HCT116 (cell line): ENCODE measurements around the gene TBC1D12. TPM values are rescaled to one million over a fixed set of nuclear protein-coding genes. Genes with fewer than 3 reads are reported as not detected.

ENCODE experiments used
- ATAC-seq: fragments of 200-7000 bp; cut with Tn5 transposase; 2 replicates; pipeline ENCODE4 v1.9.1; 2020; ENCODE audit warnings: mild to moderate bottlenecking, moderate library complexity
- BruUV-seq: library from RNA; stranded (reverse); fragments of 400-500 nt; replicated peaks from 2 replicates; lab custom pipeline; 2021; lab: Mats Ljungman, UMichigan
- CTCF ChIA-PET: fragments of 300-600 bp; sonication (Branson Sonifier 250); formaldehyde crosslinking; loops from one replicate; lab custom pipeline; 2021; ENCODE audit warnings: antibody characterized with exemption; lab: Charles Lee
- POLR2A ChIA-PET: fragments of 300-600, 350-600 bp; sonication (Branson Sonifier 250); formaldehyde crosslinking; loops from one replicate; lab custom pipeline; 2021; ENCODE audit warnings: antibody characterized with exemption; lab: Charles Lee
- RAD21 ChIA-PET, 2 experiments: fragments of 300-600 bp; sonication (Branson Sonifier 250); formaldehyde crosslinking; loops; one replicate each; lab custom pipeline; 2023; ENCODE audit warnings: low total read pairs in 2 of 2; ENCODE audit not compliant: uncharacterized antibody in 2 of 2, unreplicated experiment in 2 of 2, low non-redundant PET in 1 of 2; lab: Charles Lee
- DNase-seq: peaks from one replicate; pipeline ENCODE4 v3.0.0-alpha.2; 2010; ENCODE audit warnings: low read depth, low spot score
- H2AFZ ChIP-seq: fragments of 200-600 bp; shearing (Covaris generic), sonication (generic); 2 replicates; pipeline ENCODE4 v1.6.1; 2017; ENCODE audit warnings: low read depth, mixed run types, mixed read lengths, antibody characterized with exemption, low read length; ENCODE audit not compliant: poor library complexity, severe bottlenecking
- H3K27ac ChIP-seq: 2 replicates; pipeline ENCODE4 v1.5.1; 2012; ENCODE audit warnings: low read depth, low read length
- H3K27me3 ChIP-seq: fragments of 200-600 bp; sonication (generic); 2 replicates; pipeline ENCODE4 v1.6.1; 2016; ENCODE audit warnings: mixed run types, low read length, mixed read lengths; ENCODE audit not compliant: insufficient read depth
- H3K36me3 ChIP-seq, 2 experiments: fragments of 200-500 bp in 1 of 2; fragments of 200-600 bp in 1 of 2; sonication (Bioruptor generic) in 1 of 2; sonication (generic) in 1 of 2; 2 replicates each; pipeline versions ENCODE4 v1.5.1 to v1.6.1; 2014 to 2016; ENCODE audit warnings: low read length in 2 of 2, inconsistent platforms in 1 of 2, mixed read lengths in 1 of 2, mixed run types in 1 of 2; ENCODE audit not compliant: insufficient read depth in 2 of 2, control insufficient read depth in 1 of 2
- H3K4me1 ChIP-seq, 2 experiments: fragments of 200-600 bp in 1 of 2; sonication (generic) in 1 of 2; 2 replicates each; pipeline versions ENCODE4 v1.5.1 to v1.6.1; 2012 to 2017; ENCODE audit warnings: low read length in 2 of 2, inconsistent platforms in 1 of 2, mild to moderate bottlenecking in 1 of 2, mixed read lengths in 1 of 2, mixed run types in 1 of 2, moderate library complexity in 1 of 2; ENCODE audit not compliant: insufficient read depth in 2 of 2, control insufficient read depth in 1 of 2
- H3K4me2 ChIP-seq: fragments of 200-600 bp; sonication (generic); 2 replicates; pipeline ENCODE4 v1.6.1; 2017; ENCODE audit warnings: mixed run types, low read length, mixed read lengths
- H3K4me3 ChIP-seq, 2 experiments: fragments of 200-600 bp in 1 of 2; sonication (generic) in 1 of 2; replicated peaks in 1 of 2; 2 replicates each; pipeline ENCODE4 v1.5.1; 2011 to 2016; ENCODE audit warnings: low read length in 2 of 2, control low read depth in 1 of 2, low read depth in 1 of 2, mild to moderate bottlenecking in 1 of 2, mixed read lengths in 1 of 2, mixed run types in 1 of 2
- H3K79me2 ChIP-seq: fragments of 200-600 bp; sonication (generic); 2 replicates; pipeline ENCODE4 v1.6.1; 2017; ENCODE audit warnings: mild to moderate bottlenecking, mixed run types, low read length, moderate library complexity, mixed read lengths; ENCODE audit not compliant: insufficient read depth
- H3K9ac ChIP-seq: fragments of 200-600 bp; sonication (generic); 2 replicates; pipeline ENCODE4 v1.6.1; 2016; ENCODE audit warnings: low read length, mixed read lengths
- H3K9me2 ChIP-seq: fragments of 200-600 bp; sonication (generic), shearing (Covaris generic); 2 replicates; pipeline ENCODE4 v1.6.1; 2017; ENCODE audit warnings: mixed run types, mild to moderate bottlenecking, moderate library complexity; ENCODE audit not compliant: insufficient read depth
- H3K9me3 ChIP-seq, 2 experiments: fragments of 200-500 bp in 1 of 2; fragments of 200-600 bp in 1 of 2; sonication (Bioruptor generic) in 1 of 2; sonication (generic) in 1 of 2; 2 replicates each; pipeline ENCODE4 v1.6.1; 2014 to 2017; ENCODE audit warnings: low read length in 2 of 2, mixed read lengths in 2 of 2, inconsistent platforms in 1 of 2, low read depth in 1 of 2, mild to moderate bottlenecking in 1 of 2, mixed run types in 1 of 2, moderate library complexity in 1 of 2; ENCODE audit not compliant: control insufficient read depth in 1 of 2, insufficient read depth in 1 of 2
- H4K20me1 ChIP-seq: fragments of 200-600 bp; sonication (generic), shearing (Covaris generic); 2 replicates; pipeline ENCODE4 v1.6.1; 2017; ENCODE audit warnings: mixed run types, mild to moderate bottlenecking, moderate library complexity; ENCODE audit not compliant: insufficient read depth
- ATF3 ChIP-seq: IDR thresholded peaks from 2 replicates; pipeline ENCODE4 v1.6.1; 2012
- CBX3 ChIP-seq: IDR thresholded peaks from 2 replicates; pipeline ENCODE4 v1.6.1; 2012; ENCODE audit warnings: low read depth
- CEBPB ChIP-seq: IDR thresholded peaks from 2 replicates; pipeline ENCODE4 v1.6.1; 2012; ENCODE audit warnings: low read depth
- EGR1 ChIP-seq: IDR thresholded peaks from 2 replicates; pipeline ENCODE4 v1.6.1; 2012; ENCODE audit warnings: low read depth
- EZH2phosphoT487 ChIP-seq: fragments of 200-600 bp; IDR thresholded peaks from 2 replicates; pipeline ENCODE4 v1.6.1; 2018; ENCODE audit warnings: antibody characterized with exemption, borderline replicate concordance
- FOSL1 ChIP-seq: IDR thresholded peaks from 2 replicates; pipeline ENCODE4 v1.6.1; 2012; ENCODE audit warnings: low read depth
- JUND ChIP-seq: IDR thresholded peaks from 2 replicates; pipeline ENCODE4 v1.6.1; 2012
- MAX ChIP-seq: IDR thresholded peaks from 2 replicates; pipeline ENCODE4 v1.6.1; 2012
- POLR2AphosphoS5 ChIP-seq: IDR thresholded peaks from 2 replicates; pipeline ENCODE4 v1.6.1; 2011; ENCODE audit warnings: mild to moderate bottlenecking, low read depth, low read length, moderate library complexity
- REST ChIP-seq: IDR thresholded peaks from 2 replicates; pipeline ENCODE4 v1.6.1; 2012; ENCODE audit warnings: low read depth
- SIN3A ChIP-seq: IDR thresholded peaks from 2 replicates; pipeline ENCODE4 v1.6.1; 2012; ENCODE audit warnings: low read depth
- SRF ChIP-seq: IDR thresholded peaks from 2 replicates; pipeline ENCODE4 v1.6.1; 2012; ENCODE audit warnings: low read depth
- TCF7L2 ChIP-seq: IDR thresholded peaks from 2 replicates; pipeline ENCODE4 v1.7.0; 2011; ENCODE audit warnings: borderline replicate concordance, inconsistent platforms; ENCODE audit not compliant: insufficient read depth, insufficient read length; ENCODE audit errors: extremely low read depth
- ZFX ChIP-seq: fragments of 450-650 bp; IDR thresholded peaks from 2 replicates; pipeline ENCODE4 v1.6.1; 2017
- ZNF274 ChIP-seq: fragments of 200-500 bp; sonication (Bioruptor generic); IDR thresholded peaks from 2 replicates; pipeline ENCODE4 v1.6.1; 2014; ENCODE audit warnings: mild to moderate bottlenecking, low read depth, low read length, inconsistent platforms
- intact Hi-C: fragments of 100-400 bp; cut with micrococcal nuclease; formaldehyde crosslinking; loops from 2 replicates; pipeline ENCODE4 v1.10.0; 2022
- total RNA-seq: library from RNA; stranded (reverse); gene quantifications from one replicate; pipeline ENCODE4 v1.2.1, GENCODE V29; 2021; ENCODE audit not compliant: unreplicated experiment

Gene TBC1D12
- total RNA-seq, 1 experiment from 2014 or later: 7.1 TPM

GRCh38 chr10:94361171-94361794 is 41.1 kb upstream of the TBC1D12 start:
- CTCF ChIA-PET: no interaction called here
- H3K27ac ChIP-seq: no peak overlapping the region

GRCh38 chr10:94362360-94363250 is 39.7 kb upstream of the TBC1D12 start, which contains the start of gene NOC3L:
Gene NOC3L, minus strand, starts transcription at chr10:94362939. Its CDS starts 101 bp downstream, at chr10:94362838.
- Histone ChIP-seq H3K9me2 (no peaks in the 10 kb centered on the region), H3K4me1 (peaks cover 18 to 33% of the 10 kb centered on the region in 2 experiments), H3K36me3 (peaks cover 7 to 23% of the 10 kb centered on the region in 2 experiments; a peak in 3 of 4 replicates), H3K4me2 (peak within 1 kb of the TSS; percentile 72), H3K9ac (peak within 1 kb of the TSS; percentile 78), H4K20me1 (peaks cover 10% of the 10 kb centered on the region; the same call in 1 of the 2 replicates), H3K27ac (peak within 1 kb of the TSS; percentile 64), H3K9me3 (no peaks in the 10 kb centered on the region), H3K27me3 (no peaks in the 10 kb centered on the region), H2AFZ (peak within 1 kb of the TSS; percentile 81), H3K79me2 (peaks cover 52% of the 10 kb centered on the region), H3K4me3 (peak within 1 kb of the TSS; percentile 82 to 93)
- peak; percentile 99 for ATAC-seq
- POLR2A ChIA-PET: no interaction called here
- RAD21 ChIA-PET: no interaction called here
- CTCF ChIA-PET: no interaction called here
- TSS peak; percentile 71 for BruUV-seq
- intact Hi-C loops: loop anchor here (1.0 to 5.0 kb wide), 2 partner anchors 40 to 80 kb away; partner anchors contain the start of gene TBC1D12
- peak; percentile 93 for DNase-seq
- TF ChIP-seq ZFX (peak; percentile 32; the same call in 1 of the 2 replicates), ATF3 (no peak), FOSL1 (no peak), TCF7L2 (no peak), MAX (peak; percentile 100), SIN3A (peak; percentile 93), ZNF274 (no peak), JUND (no peak), SRF (no peak), EZH2phosphoT487 (no peak), REST (no peak), CEBPB (no peak), CBX3 (peak; percentile 99)

More at GRCh38 chr10:94361171-94361794, 41.1 kb upstream of the TBC1D12 start:
- BruUV-seq: no TSS peak
- H3K36me3 ChIP-seq: peaks cover 14 to 36% of the 10 kb centered on the region in 2 experiments
- RAD21 ChIA-PET: interaction anchor here in 1 of 2 experiments (0.6 kb wide), 1 partner anchor 84 kb away, joined by 3 read pairs; no protein-coding TSS in a partner anchor
- peak overlapping the region; percentile 72 for H3K4me2 ChIP-seq
- H3K9me2 ChIP-seq: no peaks in the 10 kb centered on the region
- H3K9me3 ChIP-seq: no peaks in the 10 kb centered on the region
- H4K20me1 ChIP-seq: peaks cover 10% of the 10 kb centered on the region; the same call in 1 of the 2 replicates
- ATAC-seq (no peak), DNase-seq (no peak)
- no peak overlapping the region for H2AFZ ChIP-seq
- peak overlapping the region; percentile 82 to 93 for H3K4me3 ChIP-seq
- no peak for TF ChIP-seq FOSL1
- TF ChIP-seq POLR2AphosphoS5: no peak
- TF ChIP-seq SIN3A: no peak
- TF ChIP-seq EGR1: no peak
- H3K4me1 ChIP-seq: peaks cover 18 to 33% of the 10 kb centered on the region in 2 experiments
- intact Hi-C loops: loop anchor here (5.0 kb wide), 1 partner anchor 81 kb away; no protein-coding TSS in a partner anchor
- H3K79me2 ChIP-seq: peaks cover 65% of the 10 kb centered on the region
- H3K27me3 ChIP-seq: no peaks in the 10 kb centered on the region
- POLR2A ChIA-PET: interaction anchor here (0.5 kb wide), 1 partner anchor 454 kb away, joined by 3 read pairs; no protein-coding TSS in a partner anchor
- peak overlapping the region; percentile 78 for H3K9ac ChIP-seq
